GM19468 (cell line): ENCODE measurements around the gene IYD.

ENCODE experiments used
- ATAC-seq: cut with Tn5 transposase; IDR thresholded peaks from one replicate; pipeline ENCODE4 v1.9.1; 2021; ENCODE audit warnings: mild to moderate bottlenecking, moderate library complexity, moderate number of reproducible peaks; ENCODE audit not compliant: unreplicated experiment; ENCODE audit errors: extremely low read depth

IYD gene

GRCh38 chr6:150392452-150393220 is 23.8 kb downstream of the IYD start:
- no peak for ATAC-seq

- ATAC-seq, result no peak
These were observed 25.5 kb downstream of the IYD start for GRCh38 chr6:150394053-150394898.

DNA sequence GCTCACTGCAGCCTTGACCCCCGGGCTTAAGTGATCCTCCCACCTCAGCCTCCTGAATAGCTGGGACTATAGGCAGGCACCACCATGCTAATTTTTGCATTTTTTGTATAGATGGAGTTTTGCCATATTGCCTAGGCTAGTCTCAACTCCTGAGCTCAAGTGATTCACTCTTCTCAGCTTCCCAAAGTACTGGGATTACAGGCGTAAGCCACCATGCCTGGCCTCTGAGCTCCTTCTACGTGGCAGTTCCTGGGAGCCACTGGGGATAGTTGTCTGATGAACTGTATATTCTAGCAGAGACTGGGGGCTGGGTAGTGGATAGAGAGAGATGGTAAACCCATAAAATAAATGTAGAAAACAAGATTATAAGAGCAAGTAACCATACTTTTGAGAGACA is 26.1 kb downstream of the IYD start:
- no peak for ATAC-seq

DNA sequence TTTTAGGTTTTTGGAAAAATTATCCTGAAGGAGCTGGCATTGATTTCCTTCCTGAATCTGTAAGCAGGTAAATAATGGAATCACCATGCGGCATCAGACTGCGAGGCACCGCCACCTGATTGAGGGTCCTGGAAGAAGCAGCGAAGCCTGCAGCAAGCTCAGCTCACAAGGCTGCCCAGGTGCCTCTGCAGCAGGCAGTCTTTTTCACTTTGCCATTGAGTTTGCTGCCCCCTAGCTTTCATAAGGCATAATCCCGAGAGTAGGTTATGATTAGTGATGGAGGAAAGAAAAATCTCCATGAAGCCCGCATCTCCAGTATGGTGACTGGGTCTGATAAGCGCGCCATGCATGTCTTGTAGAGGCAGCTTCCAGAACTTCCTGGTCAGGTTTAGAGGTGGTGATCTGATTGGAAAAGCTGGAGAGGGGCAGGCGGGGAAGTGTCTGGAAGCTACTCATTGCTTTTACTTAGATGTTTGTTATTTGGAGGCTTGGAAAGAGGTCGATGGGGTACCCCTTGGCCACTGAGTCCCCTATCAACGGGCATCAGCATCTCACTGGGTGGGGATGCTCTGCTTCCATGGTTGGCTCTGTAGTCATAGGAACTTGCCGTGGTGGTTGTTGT is 26.7 kb downstream of the IYD start:
- no peak for ATAC-seq

- no peak for ATAC-seq
These were observed 34.8 kb downstream of the IYD start for GRCh38 chr6:150403458-150404246.

DNA sequence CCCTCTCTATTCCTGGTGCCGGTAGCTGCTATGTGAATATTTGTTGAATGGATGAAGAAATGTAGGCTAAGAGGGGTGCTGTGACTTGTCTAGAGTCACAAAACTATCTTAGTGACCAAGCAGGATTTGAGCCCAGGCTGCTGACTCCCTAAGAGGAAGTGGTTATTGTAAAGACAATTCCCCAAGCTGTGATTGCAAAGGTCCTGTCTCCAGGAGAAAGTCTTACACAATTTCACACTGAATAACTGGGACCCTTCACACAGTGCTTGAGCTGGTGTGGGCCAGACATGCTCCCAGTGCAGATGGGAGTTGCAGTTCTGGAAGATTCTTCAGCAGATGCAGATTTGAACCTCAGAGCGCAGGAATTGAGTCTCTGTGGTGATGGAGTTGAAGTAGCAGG is 38.1 kb downstream of the IYD start:
- no peak for ATAC-seq

- no peak for ATAC-seq
These were observed 40.0 kb downstream of the IYD start for GRCh38 chr6:150408842-150409241.

- ATAC-seq, result no peak
These were observed 40.8 kb downstream of the IYD start for GRCh38 chr6:150409576-150410066.

DNA sequence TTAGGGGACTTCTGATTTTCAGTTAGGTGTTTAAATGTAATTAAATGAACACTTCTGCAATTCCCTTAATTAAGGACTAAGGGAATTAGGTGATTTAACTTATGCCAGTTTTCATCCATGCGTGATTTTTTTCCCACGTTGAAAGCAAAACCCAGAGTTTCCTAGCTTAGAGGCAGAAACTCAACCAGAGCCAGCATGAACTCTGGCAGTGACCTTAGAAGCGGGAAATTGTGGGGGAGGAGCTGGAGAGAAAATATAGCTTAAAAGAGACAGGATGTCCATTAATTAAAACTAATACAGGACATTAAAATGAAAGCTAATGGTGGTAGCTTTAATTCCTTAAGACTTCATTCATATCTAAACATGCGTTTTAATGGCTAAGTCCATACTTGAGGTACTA is 41.6 kb downstream of the IYD start:
- no peak for ATAC-seq

DNA sequence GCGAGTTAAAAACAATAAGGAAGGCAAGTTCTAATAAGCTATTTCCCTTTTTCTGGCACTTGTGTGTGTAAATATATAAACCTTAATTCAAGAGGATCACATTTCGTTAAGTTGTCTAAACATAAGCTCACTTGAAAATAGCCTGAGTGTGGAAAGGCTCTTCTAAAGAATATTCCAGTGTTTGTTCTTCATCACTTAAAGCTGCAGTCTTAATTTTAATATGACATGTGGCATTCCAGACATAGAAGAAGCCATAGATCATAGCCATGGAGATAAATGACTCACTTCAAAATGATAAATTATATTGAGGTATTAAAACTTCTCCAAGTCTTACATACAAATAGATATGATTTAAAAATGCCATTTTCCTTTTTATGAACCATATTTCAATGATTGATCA is 42.1 kb downstream of the IYD start:
- no peak for ATAC-seq

- no peak for ATAC-seq
These were observed 43.4 kb downstream of the IYD start for GRCh38 chr6:150412221-150412620.

- ATAC-seq, result no peak
These were observed 44.4 kb downstream of the IYD start for GRCh38 chr6:150413198-150413597.

DNA sequence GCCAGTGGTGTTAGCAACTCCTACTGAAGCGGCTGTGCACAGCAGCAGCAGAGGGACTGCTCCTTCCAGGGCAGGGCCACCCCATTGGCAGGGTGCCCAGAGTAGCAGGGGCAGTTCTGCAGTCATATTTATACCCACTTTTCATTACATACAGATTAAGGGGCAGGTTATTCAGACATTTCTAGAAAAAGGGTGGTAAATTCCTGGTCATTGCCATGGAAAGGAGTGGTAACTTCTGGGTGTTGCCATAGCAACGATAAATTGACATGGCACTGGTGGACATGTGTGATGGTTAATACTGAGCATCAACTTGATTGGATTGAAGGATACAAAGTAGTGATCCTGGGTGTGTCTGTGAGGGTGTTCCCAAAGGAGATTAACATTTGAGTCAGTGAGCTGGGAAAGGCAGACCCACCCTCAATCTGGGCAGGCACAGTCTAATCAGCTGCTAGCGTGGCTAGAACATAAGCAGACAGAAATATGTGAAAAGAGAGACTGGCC is 45.0 kb downstream of the IYD start:
- ATAC-seq, result no peak

DNA sequence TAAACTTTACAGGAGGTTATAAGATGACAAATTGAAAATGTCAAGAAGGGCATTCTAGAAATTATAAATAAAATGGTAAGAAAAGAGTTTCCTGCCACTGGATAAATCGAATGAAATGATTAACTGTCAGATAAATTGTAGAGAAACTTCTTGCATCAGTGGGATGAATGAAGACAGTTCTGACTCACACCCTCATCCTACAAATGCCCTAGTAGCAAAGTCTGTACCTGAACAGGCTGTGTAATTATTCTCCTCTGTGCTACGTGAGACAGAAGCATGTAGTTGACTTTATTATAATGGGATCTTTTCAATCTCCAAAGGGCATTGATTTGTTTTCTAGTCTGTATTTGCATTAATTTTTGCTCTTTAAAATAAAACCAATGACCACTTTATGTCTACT is 47.3 kb downstream of the IYD start:
- no peak for ATAC-seq

DNA sequence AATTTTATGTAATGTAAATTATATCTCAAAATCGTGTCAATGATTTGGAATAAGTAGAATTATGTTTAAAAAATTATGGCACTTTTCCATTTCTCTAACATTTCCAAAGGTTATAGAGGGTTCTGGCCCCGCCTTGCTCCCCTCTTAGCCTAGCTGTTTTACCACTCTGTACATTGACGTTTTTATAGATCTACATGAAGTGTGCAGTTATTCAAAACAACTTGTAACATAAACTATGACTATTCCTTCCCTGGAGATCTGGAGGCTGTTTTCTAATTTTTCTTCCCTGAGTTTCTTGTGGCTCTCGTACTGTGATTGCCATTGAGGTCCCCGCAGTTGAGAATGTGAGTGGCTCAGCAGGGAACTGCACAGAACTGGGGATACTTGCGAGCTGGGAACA is 48.4 kb downstream of the IYD start:
- ATAC-seq, result no peak

- peak; percentile 72 for ATAC-seq
These were observed 49.4 kb downstream of the IYD start for GRCh38 chr6:150417899-150418826.

DNA sequence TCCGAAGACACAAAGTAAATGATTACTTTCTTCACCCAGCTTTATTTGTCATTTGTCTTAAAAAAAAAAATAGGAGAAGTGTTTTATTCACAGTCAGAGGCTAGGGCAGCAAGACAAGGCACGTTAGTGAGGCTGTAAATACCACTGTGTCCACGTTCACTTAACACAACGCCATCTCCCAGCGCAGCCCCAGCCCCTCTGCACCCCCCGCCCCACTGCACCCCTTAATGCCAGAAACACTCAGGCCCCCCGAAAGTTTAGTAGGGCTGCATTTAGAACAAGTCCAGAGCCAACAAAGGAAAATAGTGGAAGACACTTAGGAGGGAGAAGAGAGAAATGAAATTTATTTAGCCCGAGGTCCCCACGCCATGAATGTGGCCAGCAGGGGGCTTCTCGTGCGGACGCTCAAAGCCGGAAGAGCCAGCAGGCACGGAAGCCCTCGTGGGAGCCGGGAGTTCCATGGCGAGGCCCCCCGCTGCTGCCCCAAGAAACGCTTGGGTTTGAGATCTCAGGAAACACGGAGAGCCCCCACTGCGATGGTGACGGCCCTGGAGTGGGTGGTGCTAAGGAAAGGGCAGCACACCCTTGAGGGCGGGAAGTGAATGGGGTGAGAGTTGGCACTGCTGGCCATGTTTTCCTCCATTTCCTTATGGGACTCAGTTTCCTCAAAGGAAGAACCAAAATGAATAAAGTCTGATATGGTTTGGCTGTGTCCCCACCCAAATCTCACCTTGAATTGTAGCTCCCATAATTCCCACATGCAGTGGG is 50.2 kb downstream of the IYD start:
- ATAC-seq, result no peak

GRCh38 chr6:150420428-150420827 is 51.6 kb downstream of the IYD start:
- no peak for ATAC-seq
